K562 (cell line): ENCODE data around the gene TERT. TPM values are rescaled to one million over a fixed set of nuclear protein-coding genes. Genes with fewer than 3 reads are reported as not detected.

Experiments used
- ATAC-seq: fragments of 200-7000 bp; cut with Tn5 transposase; 3 replicates; pipeline ENCODE4 v1.9.1; 2020; ENCODE audit warnings: moderate library complexity
- BruUV-seq: library from RNA; stranded (reverse); fragments of 400-500 nt; replicated peaks from 2 replicates; lab custom pipeline; 2021; lab: Mats Ljungman, UMichigan
- CTCF ChIA-PET: fragments of 300-600 bp; formaldehyde crosslinking; extraction: SDS; loops from one replicate; lab custom pipeline; 2021; ENCODE audit warnings: low intra/inter-chr PET ratio; lab: Yijun Ruan, JAX
- POLR2A ChIA-PET: fragments of 300-600, 350-650 bp; sonication (Branson Sonifier 250); formaldehyde crosslinking; extraction: SDS; loops from one replicate; lab custom pipeline; 2021; ENCODE audit warnings: antibody characterized with exemption, inconsistent platforms; lab: Yijun Ruan, JAX
- DNase-seq, 4 experiments: peaks; one replicate each; pipeline versions ENCODE4 v3.0.0 to v3.0.0-alpha.2; 2011 to 2018; ENCODE audit warnings: low spot score in 3 of 4, mixed read lengths in 3 of 4; ENCODE audit errors: extremely low read depth in 1 of 4
- FAIRE-seq: peaks from 2 replicates; lab custom pipeline; 2011; peaks lifted over from hg19 to GRCh38; lab: Jason Lieb, UNC
- H2AFZ ChIP-seq: 2 replicates; pipeline ENCODE4 v1.6.0; 2011; ENCODE audit warnings: low read depth, low read length, control low read depth, inconsistent platforms
- H3K27ac ChIP-seq: fragments of 200-600 bp; 3 replicates; pipeline ENCODE4 v1.8.0; 2011; ENCODE audit warnings: low read depth, mild to moderate bottlenecking, control low read depth, inconsistent platforms, low read length, moderate library complexity, mixed read lengths; ENCODE audit errors: extremely low read depth
- H3K27me3 ChIP-seq, 2 experiments: fragments of 300-600 bp in 1 of 2; 2 replicates in 1 of 2; 3 replicates in 1 of 2; pipeline versions ENCODE4 v1.6.0 to v1.8.0; 2011; ENCODE audit warnings: inconsistent platforms in 2 of 2, low read length in 2 of 2, mild to moderate bottlenecking in 1 of 2, mixed read lengths in 1 of 2, moderate library complexity in 1 of 2; ENCODE audit not compliant: control insufficient read depth in 2 of 2, insufficient read depth in 2 of 2
- H3K36me3 ChIP-seq: fragments of 300-600 bp; 3 replicates; pipeline ENCODE4 v1.8.0; 2011; ENCODE audit warnings: mild to moderate bottlenecking, low read length, inconsistent platforms; ENCODE audit not compliant: control insufficient read depth, insufficient read depth
- H3K4me1 ChIP-seq, 2 experiments: fragments of 200-600 bp in 1 of 2; replicated peaks in 1 of 2; 2 replicates in 1 of 2; 3 replicates in 1 of 2; pipeline versions ENCODE4 v1.5.1 to v1.8.0; 2011; ENCODE audit warnings: inconsistent platforms in 2 of 2, low read length in 2 of 2, mild to moderate bottlenecking in 1 of 2, mixed read lengths in 1 of 2, moderate library complexity in 1 of 2; ENCODE audit not compliant: control insufficient read depth in 2 of 2, insufficient read depth in 2 of 2
- H3K4me2 ChIP-seq: 2 replicates; pipeline ENCODE4 v1.6.1; 2011; ENCODE audit warnings: low read length, control low read depth, inconsistent platforms, mixed read lengths; ENCODE audit not compliant: insufficient read depth
- H3K4me3 ChIP-seq: fragments of 200-600 bp; sonication (generic), shearing (Covaris generic); 2 replicates; pipeline ENCODE4 v1.5.1; 2016; ENCODE audit warnings: control low read depth, inconsistent platforms
- H3K79me2 ChIP-seq: fragments of 200-600 bp; 3 replicates; pipeline ENCODE4 v1.8.0; 2011; ENCODE audit warnings: low read length, inconsistent platforms; ENCODE audit not compliant: control insufficient read depth, insufficient read depth
- H3K9ac ChIP-seq, 2 experiments: 2 replicates each; pipeline versions ENCODE4 v1.6.0 to v1.6.1; 2011; ENCODE audit warnings: low read depth in 2 of 2, low read length in 2 of 2, control low read depth in 1 of 2, inconsistent platforms in 1 of 2, mild to moderate bottlenecking in 1 of 2, mixed read lengths in 1 of 2; ENCODE audit not compliant: insufficient read depth in 1 of 2
- H3K9me1 ChIP-seq: one replicate; pipeline ENCODE4 v1.6.0; 2011; ENCODE audit warnings: inconsistent platforms, mild to moderate bottlenecking, low read length, moderate library complexity; ENCODE audit not compliant: control insufficient read depth, insufficient read depth
- H3K9me3 ChIP-seq: replicated peaks from 2 replicates; pipeline ENCODE4 v1.5.1; 2011; ENCODE audit warnings: low read depth, low read length, inconsistent platforms; ENCODE audit not compliant: control insufficient read depth, insufficient read depth
- H4K20me1 ChIP-seq: replicated peaks from 2 replicates; pipeline ENCODE4 v1.6.1; 2011; ENCODE audit warnings: low read length, inconsistent platforms, mixed read lengths; ENCODE audit not compliant: control insufficient read depth, insufficient read depth
- HEY1 ChIP-seq: fragments of 250-450 bp; sonication (Bioruptor Pico); IDR thresholded peaks from 2 replicates; pipeline ENCODE4 v1.5.0; 2020; ENCODE audit warnings: mild to moderate bottlenecking, moderate library complexity, borderline replicate concordance
- NFE2L1 ChIP-seq: fragments of 450-650 bp; IDR thresholded peaks from 2 replicates; pipeline ENCODE4 v1.6.1; 2016; ENCODE audit warnings: missing genetic modification characterization, low read depth, mild to moderate bottlenecking, missing compliant biosample characterization, moderate library complexity, borderline replicate concordance
- THAP7 ChIP-seq: fragments of 250-450 bp; sonication (Bioruptor Pico); IDR thresholded peaks from 2 replicates; pipeline ENCODE4 v1.5.0; 2021
- ZNF263 ChIP-seq: sonication (generic); formaldehyde crosslinking; IDR thresholded peaks from 2 replicates; pipeline ENCODE4 v1.8.0; 2022; ENCODE audit warnings: mild to moderate bottlenecking, missing genetic modification reagents, borderline replicate concordance
- ZNF639 ChIP-seq, 2 experiments: fragments of 200-800 bp in 1 of 2; sonication (Bioruptor generic) in 1 of 2; sonication (generic) in 1 of 2; formaldehyde crosslinking in 1 of 2; IDR thresholded peaks in 1 of 2; conservative IDR thresholded peaks in 1 of 2; 2 replicates each; pipeline versions ENCODE4 v1.5.0 to v1.6.1; 2016 to 2020; ENCODE audit warnings: missing compliant biosample characterization in 1 of 2, missing genetic modification characterization in 1 of 2, missing genetic modification reagents in 1 of 2
- ZNF696 ChIP-seq: fragments of 250-450 bp; sonication (Bioruptor Pico); conservative IDR thresholded peaks from 2 replicates; pipeline ENCODE4 v1.4.0; 2020; ENCODE audit warnings: mild to moderate bottlenecking, moderate library complexity
- WGBS: fragments of 100-300 bp; shearing (Covaris generic); methylation state at CpG from one replicate; pipeline ENCODE4 v1.1.6; 2016; ENCODE audit warnings: low coverage, mixed read lengths; ENCODE audit not compliant: insufficient coverage; ENCODE audit errors: missing lambda C conversion rate; 5-methylcytosine and 5-hydroxymethylcytosine counted together
- in situ Hi-C: fragments of 300-500 bp; cut with MboI; formaldehyde crosslinking; loops from 4 replicates; pipeline ENCODE4 v1.15.0; 2018; ENCODE audit warnings: inconsistent platforms, mixed read lengths
- intact Hi-C: fragments of 100-400 bp; cut with micrococcal nuclease; formaldehyde crosslinking; loops from 2 replicates; pipeline ENCODE4 v1.14.2; 2022
- polyA plus RNA-seq, 8 experiments: library from polyadenylated mRNA; depleted of rRNA in 4 of 8; stranded (reverse) in 5 of 8; unstranded in 3 of 8; fragments of >200 nt; fragmentation: Nextera tagmentation in 2 of 8; fragmentation: Illumina TruSeq in 1 of 8; extraction: Ambion mirVana in 2 of 8; extraction: Trizol in 1 of 8; gene quantifications; 2 replicates each; pipeline versions ENCODE4 v1.2.1 to v1.2.3, GENCODE V29; 2011 to 2014; ENCODE audit warnings: inconsistent platforms in 1 of 8, missing spikeins in 1 of 8
- total RNA-seq, 7 experiments: library from RNA; depleted of rRNA in 6 of 7; stranded (reverse); fragments of >200 nt in 6 of 7; fragmentation: Illumina TruSeq in 2 of 7; extraction: Trizol in 2 of 7; gene quantifications; 2 replicates each; pipeline versions ENCODE4 v1.2.1 to v1.2.3, GENCODE V29; 2011 to 2021; ENCODE audit warnings: low replicate concordance in 1 of 7

TERT gene
- total and polyA plus RNA-seq, 9 of the 15 experiments (the other 6 are each of a cell fraction or from before 2014, with no cell fraction given), result 0.08 to 4.5 (median 0.98) TPM; not detected in 1

GRCh38 chr5:1225081-1225480 is 69.8 kb downstream of the TERT start, which contains the start of gene SLC6A18 (continued):
- no peak for TF ChIP-seq ZNF639 (CRISPR knock-in tag; conservative IDR thresholded peaks at IDR 0.05 in 1 of 2, IDR thresholded peaks at IDR 0.05 in 1 of 2)
- no peak for TF ChIP-seq NFE2L1 (tag)
- no peak for TF ChIP-seq ZNF696
- no peak for TF ChIP-seq THAP7 (CRISPR knock-in tag)

- in situ Hi-C loops, result no loop called here
- Histone ChIP-seq H3K79me2 (no peaks in the 10 kb centered on the region), H3K4me3 (no peak overlapping the region), H3K9ac (no peak overlapping the region), H3K4me2 (no peak overlapping the region), H4K20me1 (peaks cover 10% of the 10 kb centered on the region; the same call in 1 of the 2 replicates), H3K4me1 (peaks cover 0 to 14% of the 10 kb centered on the region in 2 experiments; a peak in 1 of 5 replicates), H3K27me3 (peaks cover 47 to 79% of the 10 kb centered on the region in 2 experiments; a peak in 4 of 5 replicates), H3K9me3 (no peaks in the 10 kb centered on the region; the same call in 1 of the 2 replicates), H3K27ac (no peak overlapping the region), H2AFZ (no peak overlapping the region), H3K9me1 (peaks cover 2% of the 10 kb centered on the region), H3K36me3 (no peaks in the 10 kb centered on the region)
- FAIRE-seq (no peak), DNase-seq (no peak), ATAC-seq (no peak)
- TF ChIP-seq ZNF263 (CRISPR knock-in tag) (peak; percentile 73), HEY1 (CRISPR knock-in tag) (no peak)
- BruUV-seq, result no TSS peak
- intact Hi-C loops, result no loop called here
- 3% methylated on average over 14 of the region's 15 CpGs for WGBS
- ChIA-PET POLR2A (no interaction called here), CTCF (interaction anchor here (0.6 kb wide), 1 partner anchor 57 kb away, joined by 3 read pairs; no protein-coding TSS in a partner anchor)
Measured at GRCh38 chr5:1224631-1225030, 70.2 kb downstream of the TERT start.
